HUDEP-2 (cell line): Measurements from ENCODE around the gene ATRX.
"Not testable (repeated sequence)": the region's sequence is repeated elsewhere in the genome, so short reads cannot be mapped to it uniquely, and the experiment has no call there.

Experiments
- DNase-seq, 76 experiments: peaks; one replicate each; lab custom pipeline; 2025; ENCODE audit not compliant: unreplicated experiment in 76 of 76; lab: John Stamatoyannopoulos, UW

The ATRX gene

GRCh38 chrX:77514177-77514576, 271.8 kb downstream of the ATRX start:
- DNase-seq, result no peak

DNA sequence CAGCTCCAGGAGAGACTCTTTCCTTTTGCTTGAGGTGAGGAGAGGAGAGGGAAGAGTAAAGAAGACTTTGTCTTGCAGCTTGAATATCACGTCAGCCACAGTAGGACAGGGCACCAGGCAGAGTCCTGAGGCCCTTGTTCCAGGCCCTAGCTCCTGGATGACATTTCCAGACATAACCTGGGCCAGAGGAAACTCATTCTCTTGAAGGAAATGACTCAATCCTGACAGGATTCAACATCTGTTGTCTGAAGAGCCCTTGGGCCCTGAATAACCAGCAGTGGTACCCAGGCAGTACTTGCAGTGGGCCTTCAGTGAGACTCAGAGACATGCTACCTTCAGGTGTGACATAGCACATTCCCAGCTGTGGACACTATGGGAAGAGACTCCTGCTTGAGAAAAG, 276.0 kb downstream of the ATRX start:
- DNase-seq, result no peak

DNA sequence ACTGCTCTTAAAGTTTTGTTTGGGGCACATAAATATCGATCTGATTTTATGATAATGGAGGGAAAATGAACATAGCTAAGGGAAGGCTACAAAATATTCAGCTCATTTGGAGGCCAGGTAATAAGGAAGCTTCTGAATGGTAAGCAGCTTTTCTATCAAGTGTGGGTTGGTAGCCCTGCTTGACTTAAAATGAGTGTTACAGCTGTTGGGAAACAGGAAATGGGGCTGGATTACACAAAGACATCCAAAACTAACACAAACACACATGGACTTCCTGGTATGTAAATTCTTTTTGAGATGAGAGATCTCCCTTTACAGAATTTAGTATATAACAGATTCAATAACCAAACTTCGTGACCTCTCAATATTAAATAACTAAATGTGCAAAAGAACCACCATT, 280.8 kb downstream of the ATRX start:
- no peak for DNase-seq

DNA sequence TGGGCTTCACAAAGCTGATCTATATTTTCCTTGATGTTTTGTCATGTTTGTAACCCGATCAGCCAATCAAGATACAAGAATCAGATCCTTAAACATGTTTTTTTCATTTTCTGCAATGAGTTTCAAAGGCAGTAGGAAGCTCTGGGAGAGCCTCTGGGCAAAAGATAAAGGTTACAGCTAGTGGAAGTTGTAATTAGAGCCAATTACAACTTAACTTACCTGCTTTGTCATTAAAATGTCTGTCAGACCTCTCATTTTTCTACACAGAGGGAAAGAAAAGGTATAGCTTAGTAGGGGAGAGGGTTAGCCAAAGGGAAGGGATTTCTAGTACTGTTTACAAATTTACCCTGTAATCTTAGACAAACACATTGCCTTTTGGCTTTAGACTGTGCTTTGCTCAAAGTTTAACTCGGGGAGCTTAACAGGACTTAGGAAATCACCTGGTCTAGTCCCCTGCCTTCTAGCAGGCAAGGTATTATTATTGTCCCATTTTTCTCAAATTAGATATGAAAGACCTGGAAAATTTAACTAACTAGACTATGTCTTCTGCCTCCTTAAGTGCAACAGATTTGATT, 283.0 kb downstream of the ATRX start:
- DNase-seq, result no peak

GRCh38 chrX:77500164-77500563, 285.9 kb downstream of the ATRX start:
- DNase-seq, result not testable (repeated sequence)

DNA sequence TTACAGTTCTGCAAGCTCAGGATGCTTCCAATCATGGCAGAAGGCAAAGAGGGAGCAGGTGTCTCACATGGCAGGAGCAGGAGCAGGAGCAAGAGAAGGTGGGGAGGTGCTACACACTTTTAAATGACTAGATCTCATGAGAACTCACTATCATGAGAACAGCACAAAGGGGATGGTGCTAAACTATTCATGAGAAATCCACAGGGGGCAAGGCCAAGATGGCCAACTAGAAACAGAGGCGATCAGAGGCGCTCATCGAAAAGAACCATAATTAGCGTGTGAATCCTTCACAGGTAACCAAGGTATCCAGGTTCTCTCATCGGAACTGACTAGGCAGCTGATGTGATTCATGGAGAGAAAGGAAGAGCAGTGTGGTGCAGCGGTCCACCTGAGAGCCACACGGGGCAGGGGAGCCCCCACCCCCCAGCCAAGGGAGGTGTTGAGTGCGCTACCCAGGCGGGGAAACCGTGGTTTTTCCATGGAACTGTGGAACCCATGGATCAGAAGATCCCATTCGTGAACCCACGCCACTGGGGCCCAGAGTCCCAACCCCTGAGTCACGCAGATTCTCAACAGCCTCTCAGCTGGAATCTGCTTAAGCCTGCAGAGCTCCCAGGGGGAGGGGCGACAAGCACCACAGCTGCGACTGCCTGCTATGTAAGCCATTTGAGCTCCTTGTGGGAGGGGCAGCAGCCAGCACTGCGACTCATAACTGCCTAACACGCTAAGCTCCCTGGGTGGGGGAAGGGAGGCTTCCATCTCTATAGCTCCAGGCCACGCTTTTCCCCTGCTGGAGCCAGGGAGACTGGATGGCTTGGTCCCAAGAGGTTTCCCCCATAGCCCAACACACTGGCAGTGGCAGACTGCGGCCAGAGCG, 292.1 kb downstream of the ATRX start:
- DNase-seq, result no peak

DNA sequence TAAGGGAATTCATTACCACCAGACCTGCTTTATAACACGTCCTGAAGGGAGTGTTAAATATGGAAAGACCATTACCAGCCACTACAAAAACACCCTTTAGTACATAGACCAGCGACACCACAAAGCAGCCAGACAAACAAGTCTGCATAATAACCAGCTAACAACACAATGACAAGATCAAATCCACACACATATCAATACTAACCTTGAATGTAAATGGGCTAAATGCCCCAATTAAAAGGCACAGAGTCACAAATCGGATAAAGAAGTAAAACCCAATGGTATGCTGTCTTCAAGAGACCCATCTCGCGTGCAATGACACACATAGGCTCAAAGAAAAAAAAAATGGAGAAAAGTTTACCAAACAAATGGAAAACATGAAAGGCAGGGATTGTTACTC, 302.0 kb downstream of the ATRX start:
- DNase-seq, result no peak

GRCh38 chrX:77455437-77455836, 330.6 kb downstream of the ATRX start:
- DNase-seq, result no peak
